Lower leg skin (tissue), 4 donors: ENCODE measurements around the gene HIGD1B. TPM values are rescaled to one million over a fixed set of nuclear protein-coding genes. Genes with fewer than 3 reads are reported as not detected.

ENCODE experiments used
- DNase-seq, 2 donors: peaks; one replicate each; pipeline ENCODE4 v3.0.0-alpha.2; 2019; ENCODE audit warnings: low spot score in 2 of 2
- H3K4me3 ChIP-seq: fragments of 200-600 bp; sonication (generic); 2 replicates; pipeline ENCODE4 v1.5.1; 2017; ENCODE audit warnings: mild to moderate bottlenecking, low read depth; ENCODE audit not compliant: poor library complexity, severe bottlenecking
- POLR2A ChIP-seq, 2 donors: fragments of 450-650 bp; IDR thresholded peaks; one replicate each; pipeline ENCODE4 v1.6.1; 2016 to 2017; ENCODE audit warnings: antibody characterized with exemption in 2 of 2, mild to moderate bottlenecking in 1 of 2, moderate library complexity in 1 of 2
- WGBS, 2 donors: methylation state at CpG; one replicate each; pipeline ENCODE4 v1.1.5; 2018; 5-methylcytosine and 5-hydroxymethylcytosine counted together
- intact Hi-C: fragments of 100-400 bp; cut with DNase I; formaldehyde crosslinking; loops from one replicate; pipeline ENCODE4 v1.15.0; 2023; ENCODE audit warnings: low total_unique reads
- total RNA-seq, 4 donors: library from RNA; depleted of rRNA; stranded (reverse); fragments of >200 nt; gene quantifications; one replicate each; pipeline ENCODE4 v1.1.0, GENCODE V29; 2016
- TF ChIP-seq, protein P1 (sequence below), 3 donors: fragments of 450-650 bp; IDR thresholded peaks; one replicate each; pipeline ENCODE4 v1.5.1; 2016; ENCODE audit warnings: antibody characterized with exemption in 3 of 3, mild to moderate bottlenecking in 3 of 3, moderate library complexity in 2 of 3

HIGD1B gene
- total RNA-seq, 4 donors from 2014 or later, result 0.52 TPM; not detected in 3

DNA sequence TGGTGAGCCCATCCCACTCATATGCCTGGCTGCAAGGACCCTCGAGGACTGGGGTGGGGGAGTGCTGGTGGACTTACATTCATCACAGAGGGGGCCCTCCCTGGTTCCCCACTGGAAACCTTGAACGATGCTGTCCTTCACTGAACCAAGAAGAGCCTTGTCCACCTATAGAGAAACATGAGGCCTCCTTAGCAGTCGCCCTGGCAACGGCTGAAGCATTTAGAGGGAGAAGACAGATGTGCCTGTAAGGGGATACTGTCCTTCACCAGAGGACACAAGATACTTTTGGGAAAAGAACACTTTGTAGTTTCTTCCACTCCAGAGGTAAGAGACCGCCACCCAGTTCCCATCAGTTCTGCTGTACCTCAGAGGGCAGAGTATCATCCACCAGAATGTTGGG is 6.5 kb downstream of the HIGD1B start:
- WGBS, 2 donors, result 92 to 94% methylated on average over 5 of the region's 5 CpGs
- intact Hi-C loops, result no loop called here
- TF ChIP-seq, protein P1, sequence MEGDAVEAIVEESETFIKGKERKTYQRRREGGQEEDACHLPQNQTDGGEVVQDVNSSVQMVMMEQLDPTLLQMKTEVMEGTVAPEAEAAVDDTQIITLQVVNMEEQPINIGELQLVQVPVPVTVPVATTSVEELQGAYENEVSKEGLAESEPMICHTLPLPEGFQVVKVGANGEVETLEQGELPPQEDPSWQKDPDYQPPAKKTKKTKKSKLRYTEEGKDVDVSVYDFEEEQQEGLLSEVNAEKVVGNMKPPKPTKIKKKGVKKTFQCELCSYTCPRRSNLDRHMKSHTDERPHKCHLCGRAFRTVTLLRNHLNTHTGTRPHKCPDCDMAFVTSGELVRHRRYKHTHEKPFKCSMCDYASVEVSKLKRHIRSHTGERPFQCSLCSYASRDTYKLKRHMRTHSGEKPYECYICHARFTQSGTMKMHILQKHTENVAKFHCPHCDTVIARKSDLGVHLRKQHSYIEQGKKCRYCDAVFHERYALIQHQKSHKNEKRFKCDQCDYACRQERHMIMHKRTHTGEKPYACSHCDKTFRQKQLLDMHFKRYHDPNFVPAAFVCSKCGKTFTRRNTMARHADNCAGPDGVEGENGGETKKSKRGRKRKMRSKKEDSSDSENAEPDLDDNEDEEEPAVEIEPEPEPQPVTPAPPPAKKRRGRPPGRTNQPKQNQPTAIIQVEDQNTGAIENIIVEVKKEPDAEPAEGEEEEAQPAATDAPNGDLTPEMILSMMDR (IDR thresholded peaks at IDR 0.05), result no peak
- TF ChIP-seq POLR2A (IDR thresholded peaks at IDR 0.05), result no peak
- no peak overlapping the region for H3K4me3 ChIP-seq
- no peak for DNase-seq

DNA sequence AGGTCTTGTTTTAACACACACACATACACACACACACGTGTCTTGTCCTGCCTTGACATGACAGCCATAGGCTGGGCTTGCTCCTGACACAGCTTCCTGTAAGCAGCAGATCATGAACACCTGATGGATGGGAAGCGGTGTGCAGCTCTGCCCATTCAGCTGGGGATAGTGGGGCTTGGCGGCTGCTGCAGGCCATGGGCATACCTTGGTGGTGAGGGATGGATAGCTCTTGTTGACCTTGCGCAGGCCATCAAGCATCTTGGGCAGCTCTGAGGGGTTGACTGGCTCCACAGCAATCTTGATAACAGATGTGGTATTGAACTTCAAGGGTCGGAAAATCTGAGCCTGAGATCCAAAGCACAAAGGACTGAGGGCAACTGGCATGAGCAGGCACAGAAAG is 12.0 kb downstream of the HIGD1B start:
- WGBS, 2 donors, result 89 to 93% methylated on average over 5 of the region's 5 CpGs
- TF ChIP-seq, protein P1 (IDR thresholded peaks at IDR 0.05), result no peak
- TF ChIP-seq POLR2A (IDR thresholded peaks at IDR 0.05), result no peak
- intact Hi-C loops, result no loop called here

DNA sequence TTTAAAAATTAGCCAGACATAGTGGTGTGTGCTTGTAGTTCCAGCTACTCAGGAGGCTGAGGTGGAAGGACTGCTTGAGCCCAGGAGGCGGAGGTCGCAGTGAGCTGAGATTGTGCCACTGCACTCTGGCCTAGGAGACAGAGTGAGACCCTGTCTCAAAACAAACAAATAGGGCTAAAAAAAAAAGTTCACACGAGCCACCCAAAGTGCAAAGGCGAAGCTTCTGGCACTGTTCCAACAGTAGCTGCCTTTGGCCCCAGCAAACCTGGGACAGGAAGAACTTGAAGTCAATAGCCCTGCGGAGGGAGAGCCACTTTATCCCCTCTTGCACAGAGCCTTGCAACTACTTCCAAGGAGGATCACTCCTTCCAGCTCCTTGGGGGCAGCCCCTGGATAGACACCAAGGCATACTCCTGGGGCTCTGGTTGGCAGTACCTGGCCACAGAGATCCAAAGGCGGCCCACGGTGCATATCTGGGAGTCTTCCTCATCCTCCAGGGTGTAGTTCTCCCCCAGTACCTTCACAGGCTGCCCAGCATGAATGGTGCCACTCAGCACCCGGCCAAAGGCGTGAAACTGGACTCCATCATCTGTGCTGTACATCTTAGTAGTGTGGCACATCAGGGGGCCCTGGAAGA is 14.7 kb downstream of the HIGD1B start:
- H3K4me3 ChIP-seq, result no peak overlapping the region
- TF ChIP-seq POLR2A (IDR thresholded peaks at IDR 0.05), result no peak
- TF ChIP-seq, protein P1 (IDR thresholded peaks at IDR 0.05), result no peak
- intact Hi-C loops, result loop anchor here (2.0 kb wide), 1 partner anchor 88 kb away; no protein-coding TSS in a partner anchor
- 87 to 92% methylated on average over 9 of the region's 9 CpGs for WGBS, 2 donors
- DNase-seq, result no peak

More for the DNA sequence above, 12.0 kb downstream of the HIGD1B start:
- H3K4me3 ChIP-seq, result no peak overlapping the region
- DNase-seq, result no peak

DNA sequence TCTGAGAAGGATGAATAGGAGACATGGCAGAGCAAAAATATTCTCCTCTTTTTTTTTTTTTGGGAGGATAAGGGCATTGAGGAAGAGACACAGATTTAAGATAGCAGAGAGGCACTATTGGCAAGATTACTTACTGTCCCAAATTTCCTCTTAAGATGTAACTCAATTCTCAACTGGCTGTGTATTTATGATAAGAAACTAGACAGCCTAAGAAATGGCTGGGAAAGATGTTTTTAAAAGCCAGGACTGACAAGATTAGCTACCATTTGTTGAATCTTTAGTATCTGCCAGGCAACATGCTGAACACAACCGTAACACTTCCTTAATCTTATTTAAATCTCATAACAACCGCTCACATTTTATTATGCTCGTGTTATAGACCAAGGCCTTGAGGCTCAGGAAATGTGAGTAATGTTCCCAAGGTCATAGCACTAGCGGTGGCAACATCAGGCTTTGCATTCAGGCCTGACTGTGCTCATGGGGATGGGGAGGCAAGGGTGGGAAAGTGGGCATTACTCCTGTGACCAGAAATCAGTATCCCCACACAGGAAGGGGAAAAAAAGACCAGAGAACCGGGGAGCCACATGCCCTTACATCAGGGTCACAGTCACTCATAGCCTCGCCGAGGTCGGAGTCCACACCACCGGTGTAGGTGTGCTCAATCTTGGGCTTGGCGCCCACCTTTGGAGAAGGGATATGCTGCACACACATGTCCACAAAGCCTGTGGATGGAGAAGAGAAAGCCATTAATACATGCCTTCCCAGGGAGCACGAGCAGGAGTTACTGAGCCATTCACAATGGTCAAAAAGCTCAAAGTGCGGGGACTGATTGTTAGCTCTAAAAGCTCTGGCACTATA is 15.6 kb downstream of the HIGD1B start:
- no peak for DNase-seq
- no peak overlapping the region for H3K4me3 ChIP-seq
- intact Hi-C loops, result loop anchor here (2.0 kb wide), 1 partner anchor 88 kb away; no protein-coding TSS in a partner anchor
- 91% methylated on average over 12 of the region's 12 CpGs for WGBS, 2 donors
- no peak for TF ChIP-seq POLR2A (IDR thresholded peaks at IDR 0.05)
- TF ChIP-seq, protein P1 (IDR thresholded peaks at IDR 0.05), result no peak

DNA sequence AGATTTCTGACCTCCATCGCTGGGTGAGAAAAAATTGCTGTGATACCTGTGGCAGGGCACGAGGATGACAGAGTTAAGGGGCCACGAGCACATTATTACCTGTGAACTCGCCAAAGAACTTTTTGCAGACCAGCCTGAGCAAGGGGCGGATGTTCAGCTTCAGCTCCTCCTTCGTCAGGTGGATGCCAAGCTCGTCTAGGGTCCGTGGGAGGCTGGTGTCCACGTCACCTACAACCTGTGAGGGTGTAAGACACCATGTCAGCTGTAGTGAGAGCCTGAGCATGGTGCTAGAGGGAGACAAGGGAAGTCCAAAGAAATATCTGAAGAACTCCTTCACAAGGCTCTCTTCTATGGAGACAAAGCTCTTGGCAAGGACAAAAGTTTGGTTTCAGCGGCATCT is 17.1 kb downstream of the HIGD1B start:
- H3K4me3 ChIP-seq, result no peak overlapping the region
- no peak for DNase-seq
- no peak for TF ChIP-seq POLR2A (IDR thresholded peaks at IDR 0.05)
- TF ChIP-seq, protein P1 (IDR thresholded peaks at IDR 0.05), result no peak
- WGBS, 2 donors, result 71 to 76% methylated on average over 10 of the region's 10 CpGs
- intact Hi-C loops, result no loop called here
